ENCODE measurements around the gene PHF19.

GRCh38 chr9:120862452-120862851, 14.5 kb downstream of the PHF19 start:
- TF ChIP-seq CTCF (IDR thresholded peaks at IDR 0.05) (no peak), POLR2AphosphoS5 (IDR thresholded peaks at IDR 0.05) (no peak), POLR2A (IDR thresholded peaks at IDR 0.05) (no peak)
